ENCODE measurements around the gene CATSPER3.

Gene CATSPER3

DNA sequence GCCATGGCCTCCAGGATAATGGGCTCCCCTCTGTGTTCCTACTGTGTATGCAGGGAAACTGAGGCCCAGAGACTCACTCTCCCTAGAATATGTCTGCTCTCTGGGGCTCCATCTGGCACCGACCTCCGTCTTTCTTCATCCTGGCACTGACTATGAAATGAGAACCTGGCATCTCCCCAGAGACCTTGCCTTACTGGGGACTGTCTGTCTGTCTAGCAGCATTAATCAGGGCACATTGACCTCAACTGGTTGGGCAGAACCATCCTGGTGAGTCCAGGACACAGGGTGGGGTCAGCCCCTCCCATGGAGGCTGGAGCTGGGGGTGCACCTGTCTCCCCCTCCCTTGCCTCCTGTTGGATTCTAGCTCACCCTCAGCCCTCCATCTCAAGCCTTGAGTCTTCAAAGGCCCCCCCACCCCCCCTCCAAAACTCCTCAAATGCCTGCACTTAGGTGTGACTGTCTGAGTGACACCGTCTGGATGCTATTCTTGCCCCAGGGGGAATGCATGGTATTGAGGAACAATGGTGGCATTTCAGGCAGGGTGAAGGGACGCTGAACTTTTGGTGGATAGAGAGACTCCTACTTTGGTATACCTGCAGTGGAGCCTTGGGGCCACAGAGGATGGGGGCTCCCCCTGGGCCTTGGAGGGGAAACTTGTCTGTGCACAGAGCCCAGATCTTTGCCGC is 79.1 kb downstream of the CATSPER3 start:
- DNase-seq: no peak

- no peak for DNase-seq
These were observed 79.6 kb downstream of the CATSPER3 start for GRCh38 chr5:135047347-135047695.

- no peak for DNase-seq
These were observed 80.6 kb downstream of the CATSPER3 start for GRCh38 chr5:135048286-135048685.

- DNase-seq: no peak
These were observed 81.2 kb downstream of the CATSPER3 start for GRCh38 chr5:135048930-135049329.

GRCh38 chr5:135050244-135050767 is 82.6 kb downstream of the CATSPER3 start:
- no peak for DNase-seq

DNA sequence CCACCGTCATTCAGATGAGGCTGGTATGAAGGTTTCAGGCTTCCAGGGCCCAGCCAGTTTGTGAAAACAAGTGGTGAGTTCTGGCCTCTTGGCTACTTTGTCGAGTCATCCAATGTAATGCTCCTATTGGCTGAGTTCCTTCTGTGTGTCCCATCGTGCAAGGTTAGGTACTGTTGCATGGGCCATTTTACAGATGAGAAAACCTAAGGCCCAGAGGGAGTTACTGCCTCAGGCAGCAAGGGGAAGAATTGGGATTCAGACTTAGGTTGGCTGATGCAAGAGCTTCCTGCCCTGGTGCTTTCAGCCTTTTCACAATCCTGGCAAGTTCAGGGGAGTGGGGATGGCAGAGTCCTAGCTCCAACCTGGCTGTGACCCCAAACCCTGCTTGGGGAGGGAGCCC is 83.7 kb downstream of the CATSPER3 start:
- DNase-seq: no peak

DNA sequence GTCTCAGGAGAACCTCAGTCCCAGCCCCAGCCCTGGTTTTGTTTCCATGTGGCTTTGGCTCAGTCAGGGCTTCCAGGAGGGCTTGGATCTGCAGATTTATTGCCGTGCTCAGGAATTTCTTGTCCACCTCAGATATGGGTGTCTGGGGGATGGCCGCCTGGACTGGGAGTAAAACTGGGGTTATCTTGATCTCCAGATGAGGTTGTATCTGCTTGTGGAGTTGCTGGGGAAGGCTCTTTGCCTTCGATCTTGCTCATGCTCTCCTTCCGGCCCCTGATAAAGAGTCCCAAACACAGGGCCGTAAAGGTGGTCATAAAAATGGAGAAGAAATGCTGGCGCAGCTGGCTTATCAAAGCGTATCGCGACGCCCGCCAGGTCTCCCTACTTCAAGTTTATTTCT is 84.2 kb downstream of the CATSPER3 start:
- DNase-seq: no peak

- no peak for DNase-seq
These were observed 84.9 kb downstream of the CATSPER3 start for GRCh38 chr5:135052511-135053145.

DNA sequence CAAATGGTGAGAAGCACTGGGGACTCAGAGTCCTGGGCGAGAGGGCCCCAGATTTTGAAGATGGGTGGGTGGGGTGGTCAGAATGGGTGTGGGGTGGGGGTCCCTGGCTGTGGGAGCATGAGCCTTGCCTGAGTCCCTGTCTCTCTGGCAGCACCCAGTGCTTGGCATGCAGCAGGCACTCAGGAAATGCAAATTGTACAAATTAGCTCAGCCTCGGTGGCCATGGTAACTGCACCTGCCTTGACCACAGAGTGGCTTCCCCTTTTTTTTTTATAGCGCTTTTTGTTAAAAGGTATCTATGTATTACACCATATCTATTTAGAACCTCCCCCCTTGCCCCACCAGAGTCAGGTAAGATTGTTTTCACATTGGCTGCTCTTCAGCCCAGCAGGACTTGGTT is 85.6 kb downstream of the CATSPER3 start:
- no peak for DNase-seq

DNA sequence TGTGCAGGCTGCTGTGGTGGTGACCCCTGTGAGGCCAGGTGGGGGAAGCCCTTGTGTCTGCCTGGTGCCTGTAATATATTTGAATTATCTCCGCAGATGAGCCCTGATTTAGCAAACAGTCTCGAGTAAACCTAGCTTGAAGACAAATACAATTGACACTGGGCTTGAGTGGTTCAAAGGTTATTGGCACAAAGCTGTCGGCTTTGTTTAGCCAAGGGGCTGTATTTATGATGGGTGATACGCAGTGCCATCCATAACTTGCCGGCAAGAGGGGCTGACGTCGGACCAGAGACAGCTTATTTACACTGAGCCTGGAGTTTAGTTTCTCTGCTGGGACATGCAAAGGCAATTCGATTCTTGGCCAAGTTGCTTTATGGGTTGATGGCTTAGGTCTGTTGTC is 86.3 kb downstream of the CATSPER3 start:
- no peak for DNase-seq

- DNase-seq: no peak
These were observed 86.8 kb downstream of the CATSPER3 start for GRCh38 chr5:135054546-135054945.

- DNase-seq: no peak
These were observed 87.7 kb downstream of the CATSPER3 start for GRCh38 chr5:135055396-135055795.

DNA sequence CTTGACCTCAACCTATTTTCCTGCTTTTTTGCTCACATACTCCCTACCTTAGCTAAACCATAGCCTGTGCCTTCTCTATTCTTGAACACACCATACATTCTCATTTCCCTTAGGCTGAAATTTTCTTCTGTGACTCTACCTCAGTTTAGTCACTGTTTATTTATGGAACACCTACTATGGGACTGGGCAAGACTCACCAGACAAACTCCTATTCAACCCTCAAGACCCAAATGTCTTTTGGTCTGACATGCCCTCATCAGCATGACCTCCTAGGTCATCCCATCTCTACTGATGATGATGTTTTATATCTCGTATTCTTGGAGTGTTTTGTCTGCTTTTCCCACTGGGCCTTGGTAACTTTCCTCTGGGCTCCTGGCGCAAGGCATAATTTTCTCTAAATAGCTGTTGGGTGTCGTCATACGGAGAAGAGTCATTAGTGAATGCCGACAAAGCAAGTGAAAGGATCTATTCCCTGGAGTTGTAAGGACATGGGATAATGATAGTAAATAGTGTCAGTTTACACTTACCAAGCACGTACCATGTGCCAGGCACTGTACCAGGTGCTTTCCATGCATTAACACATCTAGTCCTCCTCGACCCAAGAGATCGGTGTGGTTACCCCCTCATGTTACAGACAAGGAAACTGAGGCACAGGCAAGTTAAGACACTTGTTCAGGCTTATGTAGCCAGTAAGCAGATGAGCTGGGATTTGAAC is 88.8 kb downstream of the CATSPER3 start:
- DNase-seq: no peak

GRCh38 chr5:135057233-135057632 is 89.5 kb downstream of the CATSPER3 start:
- DNase-seq: no peak

- DNase-seq: no peak
These were observed 90.6 kb downstream of the CATSPER3 start for GRCh38 chr5:135058331-135058732.

DNA sequence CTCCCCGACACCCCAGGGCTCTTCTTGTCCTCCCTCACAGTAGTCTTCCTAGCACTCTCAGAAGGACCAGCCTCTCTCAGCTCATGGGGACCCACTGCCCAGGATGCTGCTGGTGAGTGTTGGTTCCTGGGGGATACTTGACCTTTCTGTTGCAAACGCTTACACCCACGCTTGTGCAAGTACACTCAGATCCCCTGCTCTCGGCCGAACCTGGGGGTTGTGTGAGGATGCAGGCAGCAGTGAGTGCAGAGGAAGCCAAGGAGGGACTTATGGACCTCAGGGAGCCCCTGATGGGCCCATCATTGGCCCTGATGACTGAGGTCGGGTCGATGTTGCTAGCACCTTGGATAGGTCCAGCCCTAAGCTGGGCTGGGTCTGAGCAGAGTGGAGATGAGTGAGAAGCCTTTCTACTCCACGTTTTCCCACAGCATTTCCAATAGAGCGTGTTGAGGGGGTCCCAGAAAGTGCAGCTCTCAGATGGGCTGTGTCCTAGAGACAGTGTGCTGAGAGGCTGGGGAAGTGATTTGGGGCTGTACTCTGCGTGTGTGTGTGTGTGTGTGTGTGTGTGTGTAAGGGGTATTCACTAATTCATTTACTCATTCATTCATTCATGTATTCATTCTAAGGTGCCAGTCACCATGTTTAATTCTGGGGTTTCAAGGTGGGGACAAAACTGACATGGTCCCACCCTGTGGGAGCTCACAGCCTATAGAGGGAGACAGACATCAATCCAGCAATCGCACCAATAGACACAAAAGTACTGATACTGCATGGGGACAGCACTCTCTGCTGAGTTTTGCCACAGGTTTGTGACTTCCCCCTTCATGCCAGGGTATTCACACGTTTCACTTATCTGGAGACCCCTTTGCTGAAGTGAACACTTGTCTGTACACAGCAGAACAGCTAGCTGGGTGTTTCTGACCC is 91.6 kb downstream of the CATSPER3 start:
- no peak for DNase-seq

- DNase-seq: no peak
These were observed 92.3 kb downstream of the CATSPER3 start for GRCh38 chr5:135060021-135060420.

DNA sequence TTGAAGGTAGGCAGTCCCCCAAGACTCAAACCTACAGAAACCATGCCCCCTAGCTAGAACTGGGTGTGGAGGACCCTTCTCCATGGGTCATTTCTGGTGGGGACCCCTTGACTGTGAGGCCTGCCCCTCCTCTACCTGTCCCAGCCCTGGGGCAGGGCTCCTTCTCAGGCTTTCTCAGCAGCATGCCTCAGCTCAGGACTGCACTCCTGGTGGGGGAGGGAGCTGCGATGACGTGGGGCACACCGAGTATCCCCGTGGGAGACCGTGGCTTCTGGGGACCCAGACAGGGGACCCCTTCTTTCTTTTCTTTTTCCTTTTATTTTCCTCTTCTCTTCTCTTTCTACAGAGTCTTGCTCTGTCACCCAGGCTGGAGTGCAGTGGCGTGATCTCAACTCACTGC is 93.3 kb downstream of the CATSPER3 start:
- no peak for DNase-seq
